Measurements from ENCODE around the gene GPR3. TPM values are rescaled to one million over a fixed set of nuclear protein-coding genes. Genes with fewer than 3 reads are reported as not detected.

The GPR3 gene
- total and polyA plus RNA-seq, 2 of the 8 experiments (the other 6 are each of a cell fraction or from before 2014, with no cell fraction given) = 9.9 to 26.5 TPM

- TF ChIP-seq CHD7 (IDR thresholded peaks at IDR 0.05; ENCODE audit: insufficient replicate concordance, low read length) = no peak
These were observed 15.7 kb downstream of the GPR3 start (continued) for GRCh38 chr1:27408151-27408550.

Measured in H1 (cell line).